Skeletal muscle tissue (tissue), 4 donors: ENCODE results near the gene APOBEC4. TPM values are rescaled to one million over a fixed set of nuclear protein-coding genes. Genes with fewer than 3 reads are reported as not detected.
"Not testable (repeated sequence)": the region's sequence is repeated elsewhere in the genome, so short reads cannot be mapped to it uniquely, and the experiment has no call there.

Experiments used
- H3K27ac ChIP-seq: one replicate; pipeline ENCODE4 v1.7.0; 2013; ENCODE audit warnings: mild to moderate bottlenecking, low read depth, low read length, inconsistent platforms
- H3K27me3 ChIP-seq, 3 donors: one replicate each; pipeline ENCODE4 v1.7.0; 2013; ENCODE audit warnings: low read length in 3 of 3; ENCODE audit not compliant: control insufficient read depth in 3 of 3, insufficient read depth in 3 of 3
- H3K36me3 ChIP-seq, 3 donors: one replicate each; pipeline ENCODE4 v1.7.0; 2013; ENCODE audit warnings: low read length in 3 of 3; ENCODE audit not compliant: control insufficient read depth in 3 of 3, insufficient read depth in 3 of 3
- H3K4me1 ChIP-seq, 3 donors: one replicate each; pipeline ENCODE4 v1.7.0; 2013; ENCODE audit warnings: low read length in 3 of 3, mild to moderate bottlenecking in 3 of 3; ENCODE audit not compliant: control insufficient read depth in 3 of 3, insufficient read depth in 3 of 3
- H3K4me3 ChIP-seq, 3 donors: one replicate each; pipeline ENCODE4 v1.7.0; 2013; ENCODE audit warnings: low read length in 3 of 3
- H3K9ac ChIP-seq, 3 donors: one replicate each; pipeline ENCODE4 v1.7.0; 2013; ENCODE audit warnings: low read length in 3 of 3, mild to moderate bottlenecking in 3 of 3, moderate library complexity in 2 of 3, low read depth in 1 of 3
- H3K9me3 ChIP-seq, 3 donors: one replicate each; pipeline ENCODE4 v1.7.0; 2013; ENCODE audit warnings: low read length in 3 of 3; ENCODE audit not compliant: control insufficient read depth in 3 of 3
- total RNA-seq: library from RNA; depleted of rRNA; stranded (reverse); fragments of >200 nt; gene quantifications from one replicate; pipeline ENCODE4 v1.2.3, GENCODE V29; 2014
- donor health status: Osteomylitis.

Gene APOBEC4
- total RNA-seq, 1 donor from 2014 or later, result not detected

- Histone ChIP-seq H3K9me3 (no peaks in the 10 kb centered on the region), H3K4me1 (peaks cover 6 to 21% (median 19%) of the 10 kb centered on the region in 3 donors), H3K9ac (peak within 1 kb of the TSS; percentile 77 to 82 (median 82)), H3K4me3 (peak within 1 kb of the TSS; percentile 87 to 91 (median 90)), H3K36me3 (peaks cover 0 to 2% (median 0%) of the 10 kb centered on the region in 3 donors), H3K27ac (peak within 1 kb of the TSS; percentile 75), H3K27me3 (no peaks in the 10 kb centered on the region)
Observed at GRCh38 chr1:183635606-183636333, 17.3 kb downstream of the APOBEC4 start, which contains the start of gene ARPC5. ARPC5 (minus strand) TSS chr1:183635783; CDS start chr1:183635659, 124 bp downstream.

GRCh38 chr1:183635099-183635605 is 18.0 kb downstream of the APOBEC4 start:
- Histone ChIP-seq H3K9ac (peak overlapping the region; percentile 77 to 82 (median 82)), H3K36me3 (peaks cover 0 to 8% (median 3%) of the 10 kb centered on the region in 3 donors), H3K4me3 (peak overlapping the region; percentile 87 to 91 (median 90)), H3K4me1 (peaks cover 6 to 24% (median 19%) of the 10 kb centered on the region in 3 donors), H3K9me3 (no peaks in the 10 kb centered on the region), H3K27me3 (no peaks in the 10 kb centered on the region), H3K27ac (peak overlapping the region; percentile 75)

- Histone ChIP-seq H3K36me3 (peaks cover 0 to 14% (median 7%) of the 10 kb centered on the region in 3 donors), H3K4me3 (peak overlapping the region; percentile 87 to 91 (median 90)), H3K9me3 (no peaks in the 10 kb centered on the region), H3K27ac (peak overlapping the region; percentile 75), H3K4me1 (peaks cover 6 to 24% (median 19%) of the 10 kb centered on the region in 3 donors), H3K9ac (peak overlapping the region; percentile 77 to 82 (median 82)), H3K27me3 (no peaks in the 10 kb centered on the region)
Observed at GRCh38 chr1:183634429-183635065, 18.6 kb downstream of the APOBEC4 start.

GRCh38 chr1:183633676-183634343 is 19.3 kb downstream of the APOBEC4 start:
- Histone ChIP-seq H3K36me3 (peaks cover 2 to 21% (median 12%) of the 10 kb centered on the region in 3 donors), H3K4me1 (peaks cover 6 to 24% (median 19%) of the 10 kb centered on the region in 3 donors), H3K27ac (peak overlapping the region; percentile 45)

GRCh38 chr1:183632964-183633363 is 20.2 kb downstream of the APOBEC4 start:
- no peaks in the 10 kb centered on the region for H3K9me3 ChIP-seq
- H3K4me3 ChIP-seq, result peak overlapping the region in 1 of 3 donors; percentile 90
- H3K4me1 ChIP-seq, result peaks cover 6 to 24% (median 19%) of the 10 kb centered on the region in 3 donors
- H3K27ac ChIP-seq, result no peak overlapping the region
- H3K9ac ChIP-seq, result peak overlapping the region in 1 of 3 donors; percentile 44
- peaks cover 5 to 27% (median 17%) of the 10 kb centered on the region in 3 donors for H3K36me3 ChIP-seq
- H3K27me3 ChIP-seq, result no peaks in the 10 kb centered on the region

More at GRCh38 chr1:183633676-183634343, 19.3 kb downstream of the APOBEC4 start:
- Histone ChIP-seq H3K4me3 (peak overlapping the region; percentile 52 to 90 (median 87)), H3K9me3 (no peaks in the 10 kb centered on the region), H3K27me3 (no peaks in the 10 kb centered on the region), H3K9ac (peak overlapping the region; percentile 27 to 63 (median 41))

- H3K4me1 ChIP-seq, result peaks cover 6 to 24% (median 19%) of the 10 kb centered on the region in 3 donors
- peaks cover 5 to 30% (median 21%) of the 10 kb centered on the region in 3 donors for H3K36me3 ChIP-seq
- H3K9ac ChIP-seq, result peak overlapping the region in 1 of 3 donors; percentile 12
- H3K9me3 ChIP-seq, result no peaks in the 10 kb centered on the region
- H3K4me3 ChIP-seq, result peak overlapping the region in 1 of 3 donors; percentile 90
- H3K27me3 ChIP-seq, result no peaks in the 10 kb centered on the region
- H3K27ac ChIP-seq, result no peak overlapping the region
Observed at GRCh38 chr1:183632114-183632513, 21.0 kb downstream of the APOBEC4 start.

- H3K27ac ChIP-seq, result peak overlapping the region; percentile 1
- H3K9ac ChIP-seq, result no peak overlapping the region
- H3K4me1 ChIP-seq, result peaks cover 0 to 15% (median 15%) of the 10 kb centered on the region in 3 donors
Observed at GRCh38 chr1:183630748-183631147, 22.4 kb downstream of the APOBEC4 start.

GRCh38 chr1:183628537-183628936 is 24.6 kb downstream of the APOBEC4 start:
- Histone ChIP-seq H3K4me3 (no peak overlapping the region), H3K9me3 (no peaks in the 10 kb centered on the region), H3K27ac (no peak overlapping the region), H3K27me3 (no peaks in the 10 kb centered on the region), H3K36me3 (peaks cover 5 to 37% (median 26%) of the 10 kb centered on the region in 3 donors), H3K9ac (no peak overlapping the region), H3K4me1 (peaks cover 0 to 9% (median 9%) of the 10 kb centered on the region in 3 donors)

More at GRCh38 chr1:183630748-183631147, 22.4 kb downstream of the APOBEC4 start:
- Histone ChIP-seq H3K36me3 (peaks cover 5 to 32% (median 23%) of the 10 kb centered on the region in 3 donors), H3K27me3 (no peaks in the 10 kb centered on the region), H3K9me3 (no peaks in the 10 kb centered on the region), H3K4me3 (no peak overlapping the region)

- peaks cover 5 to 37% (median 26%) of the 10 kb centered on the region in 3 donors for H3K36me3 ChIP-seq
- not testable (repeated sequence) for H3K9me3 ChIP-seq, H3K4me3 ChIP-seq, H3K4me1 ChIP-seq, H3K27me3 ChIP-seq, H3K9ac ChIP-seq
- H3K27ac ChIP-seq, result peak overlapping the region; percentile 52
Observed at GRCh38 chr1:183626236-183626635, 26.9 kb downstream of the APOBEC4 start.
